Cardiac muscle cell (in vitro differentiated cells and primary cell): ENCODE measurements around the gene WNT4. TPM values are rescaled to one million over a fixed set of nuclear protein-coding genes. Genes with fewer than 3 reads are reported as not detected.

Experiments
- DNase-seq, 2 donors: peaks; one replicate each; pipeline versions ENCODE4 v3.0.0 to v3.0.0-alpha.2; 2010 to 2017; ENCODE audit warnings: low read depth in 1 of 2, low spot score in 1 of 2
- H3K27ac ChIP-seq: fragments of 200-600 bp; sonication (generic); 2 replicates; pipeline ENCODE4 v1.5.1; 2016
- H3K27me3 ChIP-seq: fragments of 200-600 bp; sonication (generic); 2 replicates; pipeline ENCODE4 v1.6.0; 2016; ENCODE audit warnings: control low read depth
- H3K36me3 ChIP-seq: fragments of 200-600 bp; sonication (generic); 2 replicates; pipeline ENCODE4 v1.5.1; 2016; ENCODE audit warnings: control low read depth
- H3K4me1 ChIP-seq: fragments of 200-600 bp; sonication (generic); 2 replicates; pipeline ENCODE4 v1.8.1; 2017; ENCODE audit warnings: low read depth, mild to moderate bottlenecking, mixed run types
- H3K4me3 ChIP-seq: fragments of 200-600 bp; sonication (generic); 2 replicates; pipeline ENCODE4 v1.5.1; 2016; ENCODE audit warnings: mild to moderate bottlenecking
- H3K9me3 ChIP-seq: fragments of 200-600 bp; sonication (generic); 2 replicates; pipeline ENCODE4 v1.5.1; 2017; ENCODE audit warnings: low read depth, mild to moderate bottlenecking, control low read depth
- polyA plus RNA-seq: library from polyadenylated mRNA; unstranded; fragments of >200 nt; fragmentation: Nextera tagmentation; extraction: Ambion mirVana; gene quantifications from 2 replicates; pipeline ENCODE4 v1.2.1, GENCODE V29; 2016
- total RNA-seq: library from RNA; depleted of rRNA; stranded (reverse); fragments of >200 nt; gene quantifications from 2 replicates; pipeline ENCODE4 v1.2.3, GENCODE V29; 2016
- TF ChIP-seq, protein P1 (sequence below): IDR thresholded peaks from 2 replicates; pipeline ENCODE4 v1.5.1; 2012; ENCODE audit warnings: low read depth, mild to moderate bottlenecking, low read length

Gene WNT4
- total and polyA plus RNA-seq, 2 experiments from 2014 or later, result not detected

DNA sequence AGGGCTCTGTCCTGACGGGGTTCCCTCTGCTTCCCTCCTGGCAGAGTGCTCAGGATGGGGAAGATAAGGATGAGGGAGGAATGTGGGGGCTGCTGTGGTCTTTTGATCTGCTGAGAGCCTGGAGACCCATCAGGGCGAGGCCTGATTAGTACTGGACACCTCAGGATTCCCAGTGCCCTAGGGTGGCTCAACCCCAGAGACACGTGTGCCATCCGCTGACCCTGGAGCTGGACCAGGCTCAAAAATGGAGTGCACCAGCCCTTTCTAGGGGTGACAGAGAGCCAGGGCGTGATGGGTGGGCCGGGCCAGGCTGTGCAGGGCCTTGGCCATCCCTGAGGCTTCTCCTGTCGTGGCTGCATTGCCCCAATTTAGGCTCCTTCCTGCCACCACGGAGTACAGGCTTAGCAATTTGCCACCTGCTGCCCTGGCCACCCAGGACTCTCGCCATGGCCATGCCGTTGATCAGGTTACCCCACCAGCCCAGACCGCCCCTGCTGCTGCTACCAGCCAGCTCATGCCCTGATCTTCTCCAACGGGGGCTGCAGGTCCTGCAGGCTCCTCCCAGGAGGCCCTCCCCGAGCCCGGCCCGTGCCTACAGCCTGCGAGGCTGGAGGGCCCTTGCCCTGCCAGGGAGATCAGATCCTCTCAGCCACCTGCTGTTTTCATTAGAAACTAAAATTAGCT lies 9.5 kb downstream of the WNT4 start:
- Histone ChIP-seq H3K36me3 (no peaks in the 10 kb centered on the region), H3K4me1 (peaks cover 11% of the 10 kb centered on the region), H3K27ac (no peak overlapping the region), H3K27me3 (peaks cover 59% of the 10 kb centered on the region), H3K9me3 (no peaks in the 10 kb centered on the region), H3K4me3 (no peak overlapping the region)
- DNase-seq, result no peak
- TF ChIP-seq, protein P1, sequence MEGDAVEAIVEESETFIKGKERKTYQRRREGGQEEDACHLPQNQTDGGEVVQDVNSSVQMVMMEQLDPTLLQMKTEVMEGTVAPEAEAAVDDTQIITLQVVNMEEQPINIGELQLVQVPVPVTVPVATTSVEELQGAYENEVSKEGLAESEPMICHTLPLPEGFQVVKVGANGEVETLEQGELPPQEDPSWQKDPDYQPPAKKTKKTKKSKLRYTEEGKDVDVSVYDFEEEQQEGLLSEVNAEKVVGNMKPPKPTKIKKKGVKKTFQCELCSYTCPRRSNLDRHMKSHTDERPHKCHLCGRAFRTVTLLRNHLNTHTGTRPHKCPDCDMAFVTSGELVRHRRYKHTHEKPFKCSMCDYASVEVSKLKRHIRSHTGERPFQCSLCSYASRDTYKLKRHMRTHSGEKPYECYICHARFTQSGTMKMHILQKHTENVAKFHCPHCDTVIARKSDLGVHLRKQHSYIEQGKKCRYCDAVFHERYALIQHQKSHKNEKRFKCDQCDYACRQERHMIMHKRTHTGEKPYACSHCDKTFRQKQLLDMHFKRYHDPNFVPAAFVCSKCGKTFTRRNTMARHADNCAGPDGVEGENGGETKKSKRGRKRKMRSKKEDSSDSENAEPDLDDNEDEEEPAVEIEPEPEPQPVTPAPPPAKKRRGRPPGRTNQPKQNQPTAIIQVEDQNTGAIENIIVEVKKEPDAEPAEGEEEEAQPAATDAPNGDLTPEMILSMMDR, result no peak

- Histone ChIP-seq H3K27ac (no peak overlapping the region), H3K4me1 (peaks cover 11% of the 10 kb centered on the region), H3K27me3 (peaks cover 52% of the 10 kb centered on the region)
Measured at GRCh38 chr1:22132517-22133235, 10.2 kb downstream of the WNT4 start.

GRCh38 chr1:22131875-22132486 lies 10.9 kb downstream of the WNT4 start:
- peaks cover 8% of the 10 kb centered on the region for H3K4me1 ChIP-seq

More at GRCh38 chr1:22132517-22133235, 10.2 kb downstream of the WNT4 start:
- H3K36me3 ChIP-seq, result no peaks in the 10 kb centered on the region
- no peaks in the 10 kb centered on the region for H3K9me3 ChIP-seq
- TF ChIP-seq, protein P1, result no peak
- peak in 1 of 2 donors; percentile 61 for DNase-seq
- no peak overlapping the region for H3K4me3 ChIP-seq

DNA sequence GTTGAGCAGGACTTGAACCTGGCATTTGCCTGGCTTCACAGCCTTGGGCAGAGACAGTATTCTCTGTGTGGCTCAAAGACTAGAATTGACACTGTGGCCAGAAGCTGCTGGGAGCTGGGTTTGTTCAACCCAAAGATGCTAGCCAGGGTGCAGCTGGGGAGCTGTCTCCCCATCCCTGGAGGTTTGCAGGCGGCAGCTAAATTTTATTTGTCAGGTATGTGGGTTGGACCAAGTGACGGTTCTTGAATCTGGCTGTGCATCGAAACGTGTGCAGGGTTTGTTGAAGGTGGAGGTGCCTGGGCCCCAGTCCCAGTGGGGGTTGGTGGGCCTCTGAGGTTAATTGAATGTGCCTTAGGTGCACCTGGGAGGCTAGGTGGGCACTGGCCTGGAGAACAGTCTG lies 11.8 kb downstream of the WNT4 start:
- DNase-seq, result no peak
- Histone ChIP-seq H3K36me3 (no peaks in the 10 kb centered on the region), H3K4me3 (no peak overlapping the region), H3K27ac (no peak overlapping the region), H3K4me1 (peaks cover 6% of the 10 kb centered on the region), H3K9me3 (no peaks in the 10 kb centered on the region), H3K27me3 (peaks cover 36% of the 10 kb centered on the region)
- TF ChIP-seq, protein P1, result no peak

More at GRCh38 chr1:22131875-22132486, 10.9 kb downstream of the WNT4 start:
- peaks cover 45% of the 10 kb centered on the region for H3K27me3 ChIP-seq
- no peak overlapping the region for H3K27ac ChIP-seq
- H3K9me3 ChIP-seq, result no peaks in the 10 kb centered on the region
- TF ChIP-seq, protein P1, result peak; percentile 76
- no peak overlapping the region for H3K4me3 ChIP-seq
- no peaks in the 10 kb centered on the region for H3K36me3 ChIP-seq
- peak; percentile 27 to 73 for DNase-seq

DNA sequence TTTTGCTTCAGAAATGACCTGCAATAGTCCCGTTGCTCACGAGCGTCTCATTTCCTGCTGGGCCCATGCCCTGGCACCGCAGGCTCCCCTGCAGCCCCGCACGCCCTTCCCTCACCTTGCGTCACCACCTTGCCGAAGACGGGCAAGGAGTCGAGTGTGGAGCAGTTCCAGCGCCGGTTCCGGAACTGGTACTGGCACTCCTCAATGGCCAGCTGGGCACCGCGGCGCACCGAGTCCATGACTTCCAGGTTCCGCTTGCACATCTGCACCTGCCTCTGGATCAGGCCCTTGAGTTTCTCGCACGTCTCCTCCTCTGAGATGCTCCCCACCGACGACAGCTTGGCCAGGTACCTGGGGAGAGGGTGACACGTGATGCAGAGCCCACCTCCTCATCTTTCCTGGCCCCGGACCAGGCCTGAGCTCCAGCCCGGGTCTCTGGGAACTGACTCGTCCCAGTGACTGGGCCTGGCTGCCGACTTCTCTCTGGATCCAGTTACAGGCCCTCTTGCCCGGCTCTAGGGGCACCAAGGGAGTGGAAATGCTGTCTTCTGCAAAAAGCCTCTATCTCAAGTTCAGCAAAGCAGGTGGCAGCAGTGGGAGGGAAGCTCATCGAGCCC lies 13.3 kb downstream of the WNT4 start:
- peaks cover 21% of the 10 kb centered on the region for H3K27me3 ChIP-seq
- no peaks in the 10 kb centered on the region for H3K36me3 ChIP-seq
- no peaks in the 10 kb centered on the region for H3K9me3 ChIP-seq
- TF ChIP-seq, protein P1, result no peak
- no peak overlapping the region for H3K4me3 ChIP-seq
- peaks cover 6% of the 10 kb centered on the region for H3K4me1 ChIP-seq
- no peak for DNase-seq
- no peak overlapping the region for H3K27ac ChIP-seq
